Smooth muscle cell (in vitro differentiated cells): ENCODE data around the gene CDO1. TPM values are rescaled to one million over a fixed set of nuclear protein-coding genes. Genes with fewer than 3 reads are reported as not detected.

Experiments
- DNase-seq: peaks from one replicate; lab custom pipeline; 2025; ENCODE audit not compliant: unreplicated experiment; lab: John Stamatoyannopoulos, UW
- H2AFZ ChIP-seq: fragments of 200-600 bp; sonication (generic); 2 replicates; pipeline ENCODE4 v1.6.0; 2016; ENCODE audit warnings: antibody characterized with exemption, low read depth, mild to moderate bottlenecking
- H3F3A ChIP-seq: fragments of 200-600 bp; sonication (generic); 2 replicates; pipeline ENCODE4 v1.6.0; 2017; ENCODE audit warnings: antibody characterized with exemption, low read depth
- H3K27ac ChIP-seq: fragments of 200-600 bp; sonication (generic); 2 replicates; pipeline ENCODE4 v1.5.1; 2016; ENCODE audit warnings: low read depth, mild to moderate bottlenecking
- H3K27me3 ChIP-seq: fragments of 200-600 bp; sonication (generic); 2 replicates; pipeline ENCODE4 v1.6.1; 2016; ENCODE audit warnings: low read depth, mild to moderate bottlenecking
- H3K36me3 ChIP-seq: fragments of 200-600 bp; sonication (generic); 2 replicates; pipeline ENCODE4 v1.5.1; 2016; ENCODE audit warnings: low read depth
- H3K4me1 ChIP-seq: fragments of 200-600 bp; sonication (generic); 2 replicates; pipeline ENCODE4 v1.5.1; 2016; ENCODE audit warnings: low read depth
- H3K4me2 ChIP-seq: fragments of 200-600 bp; sonication (generic); 2 replicates; pipeline ENCODE4 v1.6.0; 2016; ENCODE audit warnings: mild to moderate bottlenecking
- H3K4me3 ChIP-seq: fragments of 200-600 bp; sonication (generic); 2 replicates; pipeline ENCODE4 v1.5.1; 2016; ENCODE audit warnings: mild to moderate bottlenecking
- H3K79me2 ChIP-seq: fragments of 200-600 bp; sonication (generic); 2 replicates; pipeline ENCODE4 v1.6.0; 2016; ENCODE audit warnings: low read depth, mild to moderate bottlenecking
- H3K9ac ChIP-seq: fragments of 200-600 bp; sonication (generic); 2 replicates; pipeline ENCODE4 v1.6.0; 2016; ENCODE audit warnings: low read depth
- H3K9me3 ChIP-seq: fragments of 200-600 bp; sonication (generic); replicated peaks from 2 replicates; pipeline ENCODE4 v1.5.1; 2016; ENCODE audit warnings: low read depth
- H4K20me1 ChIP-seq: fragments of 200-600 bp; sonication (generic); 2 replicates; pipeline ENCODE4 v1.6.0; 2016; ENCODE audit warnings: low read depth
- CTCF ChIP-seq: fragments of 200-600 bp; sonication (generic); IDR thresholded peaks from 2 replicates; pipeline ENCODE4 v1.5.1; 2017; ENCODE audit warnings: borderline replicate concordance, mild to moderate bottlenecking, antibody characterized with exemption; ENCODE audit not compliant: insufficient read depth, poor library complexity, severe bottlenecking
- WGBS: methylation state at CpG from one replicate; pipeline ENCODE4 v1.1.7; 2016; ENCODE audit warnings: low lambda C conversion rate; 5-methylcytosine and 5-hydroxymethylcytosine counted together
- polyA plus RNA-seq: library from polyadenylated mRNA; unstranded; fragments of >200 nt; fragmentation: Nextera tagmentation; extraction: Ambion mirVana; gene quantifications from 2 replicates; pipeline ENCODE4 v1.2.1, GENCODE V29; 2016
- total RNA-seq: library from RNA; depleted of rRNA; stranded (reverse); fragments of >200 nt; gene quantifications from 2 replicates; pipeline ENCODE4 v1.2.3, GENCODE V29; 2014

CDO1 gene
- total RNA-seq: 26.3 and 60.8 TPM in 2 replicates
- 27.2 and 48.4 TPM in 2 replicates for polyA plus RNA-seq

DNA sequence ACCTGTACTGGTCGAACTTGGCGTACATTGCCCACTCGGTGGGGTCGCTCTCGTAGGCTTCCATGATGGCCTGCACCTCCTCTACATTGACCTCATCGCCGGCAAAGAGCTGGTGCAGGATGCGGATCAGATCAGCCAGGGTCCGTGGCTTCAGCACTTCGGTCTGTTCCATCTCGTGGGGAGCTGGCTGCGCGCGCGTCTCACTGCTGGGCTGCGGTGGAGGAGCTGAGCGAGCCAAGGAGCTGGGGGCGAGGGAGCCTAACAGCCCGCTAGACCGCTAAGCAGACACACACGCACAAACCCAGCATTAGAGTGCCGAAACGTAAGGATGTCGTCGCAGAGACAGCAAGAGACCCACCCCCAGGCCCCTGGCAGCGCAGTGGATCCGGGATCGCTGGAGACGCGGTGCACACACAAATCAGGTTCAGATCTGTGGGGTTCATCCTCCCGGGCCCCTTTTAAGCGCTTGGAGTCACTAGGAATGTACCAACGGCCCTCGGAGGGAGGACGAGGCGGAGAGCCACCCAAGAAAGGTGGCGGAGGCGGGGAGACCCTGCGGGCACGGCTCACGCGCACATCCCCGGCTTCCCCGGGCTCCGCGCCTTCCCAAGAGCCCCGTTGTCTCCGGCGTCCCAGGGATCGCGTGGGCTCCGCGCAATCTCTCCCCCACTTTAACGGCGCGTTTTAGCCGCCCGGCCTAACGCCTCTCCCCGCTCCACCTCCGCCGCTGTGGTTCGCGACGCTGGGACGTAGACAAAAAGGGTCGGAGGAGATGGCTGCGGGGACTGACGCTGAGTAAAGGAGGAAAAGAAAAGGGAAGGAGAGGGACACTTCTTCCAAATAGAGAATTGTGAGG lies at the start of gene CDO1:
Gene CDO1 (minus strand): TSS at position 434 of the 856 bp plus-strand sequence. CDS start 262 bp downstream, at position 172.
- Histone ChIP-seq H2AFZ (peak within 1 kb of the TSS; percentile 99), H3F3A (no peaks in the 10 kb centered on the region), H3K4me3 (peak within 1 kb of the TSS; percentile 66), H3K36me3 (no peaks in the 10 kb centered on the region), H3K9ac (peak within 1 kb of the TSS; percentile 92), H3K4me1 (peaks cover 14% of the 10 kb centered on the region), H3K27ac (peak within 1 kb of the TSS; percentile 59), H3K4me2 (peak within 1 kb of the TSS; percentile 89), H3K9me3 (no peaks in the 10 kb centered on the region), H3K27me3 (peaks cover 14% of the 10 kb centered on the region), H3K79me2 (peaks cover 20% of the 10 kb centered on the region), H4K20me1 (no peaks in the 10 kb centered on the region)
- peak; percentile 50 for DNase-seq
- WGBS: 1% methylated on average over 69 of the region's 69 CpGs
- TF ChIP-seq CTCF: no peak

GRCh38 chr5:115859378-115859777 lies 42.9 kb upstream of the CDO1 start:
- H3K4me3 ChIP-seq: no peak overlapping the region
- peaks cover 99% of the 10 kb centered on the region for H3K79me2 ChIP-seq
- H3K4me2 ChIP-seq: no peak overlapping the region
- H2AFZ ChIP-seq: no peak overlapping the region
- H3F3A ChIP-seq: no peaks in the 10 kb centered on the region
- no peak for TF ChIP-seq CTCF
- H3K27me3 ChIP-seq: no peaks in the 10 kb centered on the region
- peaks cover 83% of the 10 kb centered on the region for H4K20me1 ChIP-seq
- peaks cover 14% of the 10 kb centered on the region for H3K4me1 ChIP-seq
- no peaks in the 10 kb centered on the region for H3K9me3 ChIP-seq
- no peak for DNase-seq
- H3K27ac ChIP-seq: no peak overlapping the region
- no peaks in the 10 kb centered on the region for H3K36me3 ChIP-seq
- H3K9ac ChIP-seq: no peak overlapping the region

- H4K20me1 ChIP-seq: peaks cover 82% of the 10 kb centered on the region
- H3K36me3 ChIP-seq: no peaks in the 10 kb centered on the region
- H3K27me3 ChIP-seq: no peaks in the 10 kb centered on the region
- no peak overlapping the region for H3K4me3 ChIP-seq
- H3K9me3 ChIP-seq: no peaks in the 10 kb centered on the region
- H3K4me1 ChIP-seq: peaks cover 14% of the 10 kb centered on the region
- no peak overlapping the region for H3K9ac ChIP-seq
- H3F3A ChIP-seq: no peaks in the 10 kb centered on the region
- 97% methylated on average over 3 of the region's 3 CpGs for WGBS
- H3K27ac ChIP-seq: no peak overlapping the region
- H3K79me2 ChIP-seq: peaks cover 99% of the 10 kb centered on the region
- H2AFZ ChIP-seq: no peak overlapping the region
- no peak for TF ChIP-seq CTCF
- DNase-seq: no peak
- H3K4me2 ChIP-seq: no peak overlapping the region
These were observed 41.9 kb upstream of the CDO1 start for GRCh38 chr5:115858396-115858795.
